ENCODE measurements around the gene PROB1.
"Not testable (repeated sequence)": the region's sequence is repeated elsewhere in the genome, so short reads cannot be mapped to it uniquely, and the experiment has no call there.

PROB1 gene

DNA sequence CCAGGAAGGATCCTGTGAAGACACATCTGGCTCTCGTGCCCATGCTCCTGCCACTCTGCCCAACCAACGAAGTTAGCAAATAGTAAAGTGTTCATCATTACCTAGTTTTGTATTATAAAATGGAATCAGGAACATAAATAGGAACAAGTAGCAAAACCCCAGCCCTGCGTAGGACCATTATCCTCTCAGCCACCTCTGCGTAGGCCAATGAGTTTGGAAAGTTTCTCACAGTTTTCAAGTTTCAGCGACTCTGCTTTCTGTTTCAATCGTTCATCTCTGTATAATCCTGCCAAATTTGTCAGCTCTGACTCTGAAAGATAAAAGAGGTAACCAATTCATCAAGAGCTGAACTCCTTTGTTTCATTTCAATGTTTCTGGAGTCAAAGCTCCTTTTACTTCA is 19.1 kb upstream of the PROB1 start:
- no peak for DNase-seq

DNA sequence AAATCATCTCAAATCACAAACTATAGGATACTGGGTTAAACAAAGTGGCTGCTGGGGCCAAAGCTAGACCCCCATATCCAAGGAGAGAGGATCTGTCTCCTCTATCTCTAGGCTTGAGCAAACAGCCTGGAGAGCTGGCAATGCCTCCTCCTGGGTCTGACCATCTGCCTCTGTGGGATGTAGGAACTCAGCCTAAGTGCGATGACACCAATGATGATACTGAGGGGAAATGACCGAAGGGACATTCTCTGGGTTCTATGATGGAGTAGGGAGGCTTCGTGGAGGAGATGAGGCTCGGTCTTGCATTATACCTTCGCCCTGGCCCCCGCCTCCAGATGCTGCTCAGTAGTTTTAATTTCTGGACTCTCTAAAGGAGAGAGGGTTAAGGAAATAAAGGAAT is 18.2 kb upstream of the PROB1 start:
- DNase-seq: no peak

DNA sequence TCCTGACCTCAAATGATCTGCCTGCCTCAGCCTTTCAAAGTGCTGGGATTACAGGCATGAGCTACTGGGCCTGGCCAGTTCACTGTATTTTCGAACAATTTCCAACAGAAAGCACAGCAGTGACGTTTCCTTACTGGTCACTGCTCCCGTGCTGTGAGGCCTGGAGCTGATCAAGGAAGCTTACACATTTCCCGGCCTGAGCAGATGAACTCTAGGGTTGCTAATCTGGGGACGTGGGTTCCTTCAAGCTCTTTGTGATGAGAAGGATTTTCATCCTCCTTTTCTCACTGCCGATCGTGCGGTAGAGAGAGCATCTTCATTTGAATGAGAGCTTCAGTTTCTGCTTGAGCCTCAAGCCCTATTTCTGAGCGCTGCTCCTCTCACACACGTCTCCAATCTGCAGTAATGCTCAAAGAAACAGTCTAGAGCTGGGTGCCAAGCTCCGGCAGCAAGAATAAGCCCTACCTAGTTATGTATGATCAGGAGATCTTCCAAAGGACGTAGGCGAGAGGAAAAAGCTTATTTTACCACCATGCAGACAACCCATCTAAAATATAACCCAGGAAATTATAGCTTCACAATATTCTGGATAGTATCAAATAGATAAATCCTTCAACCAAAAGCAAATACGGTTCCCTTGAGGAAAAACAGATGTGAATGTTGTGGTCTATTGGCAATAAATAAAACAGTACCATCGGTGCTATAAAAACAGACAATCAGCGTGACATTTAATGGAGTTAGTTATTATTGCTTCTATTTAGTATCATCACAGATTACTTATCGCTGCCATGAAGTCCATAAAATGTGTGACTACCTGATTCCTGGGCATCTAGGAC is 16.3 kb upstream of the PROB1 start:
- no peak for DNase-seq

DNA sequence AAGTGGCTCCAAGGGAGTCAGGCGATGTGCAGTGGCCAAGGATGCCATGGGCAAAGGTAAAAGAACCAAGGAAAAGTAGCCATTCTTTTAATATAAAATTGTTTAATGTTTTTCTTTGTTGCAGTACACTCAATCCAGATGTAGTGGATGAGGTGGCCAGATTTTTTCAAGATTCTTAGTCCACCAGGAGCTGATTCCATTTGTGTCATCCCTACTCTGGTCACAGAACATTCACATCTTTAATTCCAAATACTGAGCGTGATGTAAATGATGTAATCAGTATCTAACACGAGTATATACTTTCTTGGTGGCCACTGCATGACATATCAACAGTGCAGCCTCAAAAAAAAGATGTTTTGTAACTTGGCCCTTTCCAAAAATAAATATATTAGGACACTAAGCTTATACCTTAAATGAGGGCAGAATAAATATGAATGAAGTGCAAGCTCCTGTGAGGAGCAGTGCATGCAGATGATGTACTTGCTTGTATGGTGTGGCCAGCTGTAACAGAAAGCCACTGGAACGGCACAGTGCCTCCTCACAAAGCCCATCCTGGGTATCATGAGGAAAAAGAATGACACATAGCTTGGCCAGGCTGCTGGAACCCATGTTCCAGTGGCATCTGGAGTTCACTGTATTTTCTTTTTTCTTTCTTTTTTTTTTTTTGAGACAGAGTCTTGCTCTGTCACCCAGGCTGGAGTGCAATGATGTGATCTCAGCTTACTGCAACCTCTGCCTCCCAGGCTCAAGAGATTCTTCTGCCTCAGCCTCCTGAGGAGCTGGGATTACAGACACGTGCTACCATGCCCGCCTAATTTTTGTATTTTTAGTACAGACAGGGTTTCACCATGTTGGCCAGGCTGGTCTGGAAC is 15.5 kb upstream of the PROB1 start:
- DNase-seq: no peak

DNA sequence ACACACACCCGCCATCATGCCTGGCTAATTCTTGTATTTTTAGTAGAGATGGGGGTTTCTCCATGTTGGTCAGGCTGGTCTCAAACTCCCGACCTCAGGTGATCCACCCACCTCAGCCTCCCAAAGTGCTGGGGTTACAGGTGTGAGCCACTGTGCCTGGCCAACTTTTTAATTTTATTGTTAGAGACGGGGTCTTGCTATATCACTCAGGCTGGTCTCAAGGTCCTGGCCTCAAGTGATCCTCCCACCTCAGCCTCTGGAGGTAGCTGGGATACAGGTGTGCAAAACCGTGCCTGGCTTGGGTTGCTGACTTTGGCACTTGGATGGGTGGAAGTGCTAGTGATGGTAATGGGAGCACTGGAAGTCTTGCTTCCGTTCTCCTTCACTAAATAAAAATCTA is 14.2 kb upstream of the PROB1 start:
- DNase-seq: not testable (repeated sequence)

DNA sequence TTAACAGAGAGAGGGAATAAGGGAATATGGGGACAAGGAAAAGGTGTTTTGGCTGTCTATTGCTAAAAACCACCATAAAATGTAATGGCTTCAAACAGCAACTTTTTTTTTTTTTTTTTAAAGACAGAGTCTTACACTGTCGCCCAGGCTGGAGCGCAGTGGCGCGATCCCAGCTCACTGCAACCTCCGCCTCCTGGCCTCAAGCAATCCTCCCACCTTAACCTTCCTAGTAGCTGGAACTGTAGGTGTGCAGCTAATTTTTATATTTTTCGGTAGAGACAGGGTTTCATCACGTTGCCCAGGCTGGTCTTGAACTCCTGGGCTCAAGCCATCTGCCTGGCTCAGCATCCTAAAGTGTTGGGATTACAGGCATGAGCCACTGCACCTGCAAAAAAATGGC is 13.3 kb upstream of the PROB1 start:
- DNase-seq: no peak

DNA sequence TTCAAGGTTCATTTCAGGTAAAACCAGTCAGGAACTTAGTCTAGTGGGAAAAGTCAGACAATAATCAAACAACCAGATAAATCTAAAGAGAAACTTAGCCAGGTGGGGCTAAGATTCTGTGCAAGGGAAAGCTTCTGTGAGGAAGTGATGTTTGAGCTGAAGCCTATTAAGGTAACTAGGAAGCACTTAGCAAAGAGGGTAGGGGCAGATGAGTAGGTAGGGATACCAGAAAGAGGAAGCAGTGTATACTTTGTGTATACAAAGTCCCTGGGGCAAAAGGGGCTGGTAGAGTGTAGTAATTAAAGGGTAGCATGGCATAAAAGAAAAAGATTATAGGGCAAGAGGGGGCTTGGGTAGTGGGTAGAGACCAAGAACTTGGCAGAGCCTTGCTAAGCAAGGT is 12.6 kb upstream of the PROB1 start:
- no peak for DNase-seq

DNA sequence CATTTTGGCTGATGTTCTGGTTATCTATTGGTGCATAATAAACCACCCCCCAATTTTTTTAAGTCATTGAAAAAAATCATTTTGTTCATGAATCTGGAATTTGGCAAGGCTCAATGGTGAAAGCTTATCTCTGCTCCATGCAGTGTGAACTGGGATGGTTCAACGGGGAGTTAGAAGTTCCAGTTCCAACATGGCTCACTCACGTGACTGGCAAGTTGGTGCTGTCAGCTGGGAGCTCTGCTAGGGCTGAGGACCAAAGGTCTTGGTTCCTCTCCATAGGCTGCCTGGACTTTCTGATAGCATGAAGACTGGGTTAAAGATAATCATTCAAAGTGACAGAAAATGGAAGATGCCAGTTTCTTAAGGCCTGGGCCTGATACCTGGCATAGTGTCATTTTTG is 12.1 kb upstream of the PROB1 start:
- DNase-seq: no peak

DNA sequence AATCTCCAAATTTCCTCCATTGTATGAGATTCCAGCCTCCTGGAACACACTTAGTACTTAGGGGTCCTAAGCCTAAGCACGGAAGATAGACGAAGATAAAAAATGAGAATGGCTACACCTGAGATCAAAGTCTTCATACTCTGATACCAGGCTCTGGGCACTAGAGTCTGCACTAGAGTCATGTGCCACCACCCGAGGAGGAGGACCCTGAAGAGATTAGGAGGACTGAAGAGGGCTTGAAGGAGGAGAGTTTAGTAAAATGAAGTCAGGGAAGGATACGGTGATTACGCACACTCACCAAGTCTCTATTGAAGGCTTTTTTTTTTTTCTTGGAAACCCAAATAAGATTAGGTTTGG is 9.6 kb upstream of the PROB1 start:
- no peak for DNase-seq

DNA sequence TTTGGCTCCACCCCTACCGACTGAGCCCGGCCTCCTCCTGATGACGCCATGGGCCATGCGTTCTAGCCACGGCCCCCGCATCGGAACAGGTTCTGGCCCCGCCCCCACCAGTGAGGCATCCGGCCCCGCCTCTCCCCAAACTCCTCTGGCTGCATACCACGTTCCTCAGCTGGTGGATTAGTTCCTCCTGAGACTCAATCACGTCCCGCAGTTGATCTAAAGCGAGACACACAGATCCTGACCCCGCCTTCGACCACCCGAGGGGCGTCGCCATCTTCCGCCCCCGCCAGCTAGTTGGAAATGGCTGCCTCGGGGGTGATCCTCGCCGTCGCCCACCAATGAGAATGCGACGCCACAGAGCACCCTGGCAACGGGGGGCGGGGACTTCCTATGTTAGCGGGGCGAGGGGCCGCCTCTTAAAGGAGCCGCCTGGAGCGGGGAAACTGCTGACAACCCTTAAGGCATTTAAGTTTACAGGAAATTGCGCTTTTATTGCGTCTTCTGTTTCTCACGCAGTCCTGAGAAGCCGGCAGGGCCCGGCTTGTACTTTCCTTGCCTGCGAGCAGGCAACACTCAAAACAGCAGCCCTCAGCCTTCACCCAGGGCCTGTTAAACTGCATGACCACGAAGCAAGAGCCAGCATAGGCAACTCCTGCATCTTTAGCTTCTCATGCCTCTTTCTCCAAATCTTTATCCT is 9.0 kb upstream of the PROB1 start, which contains the start of gene SPATA24:
Gene SPATA24 (minus strand): TSS at position 303 of the 697 bp plus-strand sequence. CDS start 29 bp downstream, at position 274.
- peak; percentile 98 for DNase-seq

DNA sequence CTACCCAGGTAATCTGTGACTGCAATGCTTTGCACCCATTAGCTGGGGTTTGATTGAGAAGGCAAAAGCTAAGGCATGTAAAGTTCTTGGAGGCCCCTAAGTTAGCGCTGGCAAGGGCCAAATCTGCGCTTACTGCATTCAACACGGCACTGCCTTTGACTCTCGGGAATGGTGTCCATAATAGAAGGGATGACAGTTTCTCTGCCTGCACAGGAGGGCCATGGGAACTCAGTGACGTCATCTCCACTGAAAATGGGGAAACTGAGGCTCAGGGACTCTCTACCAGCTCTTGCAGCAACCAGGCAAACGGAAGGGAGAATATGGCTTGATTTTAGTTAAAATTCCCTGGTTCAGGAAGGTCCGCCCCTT is 8.5 kb upstream of the PROB1 start:
- no peak for DNase-seq

DNA sequence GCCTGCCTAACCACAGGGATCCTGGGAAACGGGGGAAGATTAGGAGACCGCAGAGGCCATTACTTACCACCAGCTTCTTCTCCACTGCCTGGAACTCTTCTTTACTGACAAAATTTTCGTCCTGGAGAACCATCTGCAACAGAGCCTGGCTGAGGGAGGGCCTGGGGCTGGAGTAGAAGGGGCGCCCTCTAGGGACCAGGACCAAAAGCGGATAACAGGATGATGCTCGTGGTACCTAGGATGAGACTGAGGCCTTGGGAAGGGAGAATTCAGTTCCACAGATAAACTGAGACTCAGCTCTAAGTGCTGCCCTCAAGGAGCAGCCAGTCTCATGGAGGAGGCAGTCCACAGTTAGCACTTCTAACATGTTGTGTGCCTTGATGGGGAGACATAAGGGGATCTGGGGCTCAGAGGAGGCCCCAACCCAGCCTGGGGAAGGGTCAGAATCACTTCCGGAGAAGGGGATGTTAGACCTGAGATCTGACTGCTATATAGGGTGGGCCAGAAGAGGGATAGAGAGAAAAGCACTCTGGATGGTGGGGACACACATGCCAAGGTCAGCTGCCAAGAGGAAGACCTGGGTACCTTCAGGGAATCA is 7.8 kb upstream of the PROB1 start:
- DNase-seq: peak; percentile 32

DNA sequence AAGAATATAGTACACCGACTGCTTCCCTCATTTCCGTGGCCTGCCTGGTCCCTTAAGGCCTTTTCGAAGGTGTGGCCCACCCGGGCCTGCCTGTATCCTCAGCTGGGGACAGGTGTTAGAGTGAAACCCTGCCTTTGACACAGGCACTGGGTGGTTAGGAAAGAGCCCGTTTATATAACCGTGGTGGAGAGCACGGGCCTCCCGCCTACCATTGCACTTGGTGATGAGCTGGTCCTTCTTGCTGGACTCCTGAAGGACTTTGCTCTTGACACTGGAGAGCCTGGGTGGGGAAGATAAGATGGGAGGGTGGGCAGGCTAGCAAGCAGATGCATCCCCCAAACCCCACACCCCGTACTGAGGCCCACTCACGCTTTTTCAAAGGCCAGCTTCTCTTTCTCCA is 6.6 kb upstream of the PROB1 start:
- DNase-seq: no peak

DNA sequence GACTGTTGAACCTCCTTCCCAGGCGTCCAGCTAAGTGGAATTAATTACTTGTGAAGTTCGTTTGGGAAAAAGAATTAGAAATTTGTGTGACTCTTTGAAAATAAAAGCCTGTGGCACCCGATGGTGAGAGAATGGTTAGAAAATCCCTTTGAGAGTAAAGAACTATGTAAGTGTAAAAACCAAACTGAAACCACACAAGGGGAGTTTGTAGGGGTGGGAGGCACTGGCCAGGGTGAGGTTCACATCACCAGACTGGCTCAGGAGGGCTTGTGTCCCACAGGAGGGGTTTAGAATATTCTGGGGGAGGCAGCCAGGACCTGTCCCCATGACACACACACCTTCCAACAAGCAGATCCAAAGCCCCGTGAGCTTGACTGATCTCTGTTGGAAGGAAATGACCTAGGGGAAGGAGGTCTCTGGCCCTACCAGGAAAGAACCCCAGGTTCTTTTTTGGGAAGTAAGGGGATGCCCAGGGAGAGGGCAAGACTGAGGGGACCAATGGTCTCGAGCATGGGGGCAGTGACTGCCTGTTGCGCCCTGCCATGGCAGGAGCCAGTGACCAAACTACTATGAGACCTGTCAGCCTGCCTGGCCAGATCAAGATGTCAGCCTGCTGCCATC is 4.7 kb upstream of the PROB1 start:
- DNase-seq: no peak

DNA sequence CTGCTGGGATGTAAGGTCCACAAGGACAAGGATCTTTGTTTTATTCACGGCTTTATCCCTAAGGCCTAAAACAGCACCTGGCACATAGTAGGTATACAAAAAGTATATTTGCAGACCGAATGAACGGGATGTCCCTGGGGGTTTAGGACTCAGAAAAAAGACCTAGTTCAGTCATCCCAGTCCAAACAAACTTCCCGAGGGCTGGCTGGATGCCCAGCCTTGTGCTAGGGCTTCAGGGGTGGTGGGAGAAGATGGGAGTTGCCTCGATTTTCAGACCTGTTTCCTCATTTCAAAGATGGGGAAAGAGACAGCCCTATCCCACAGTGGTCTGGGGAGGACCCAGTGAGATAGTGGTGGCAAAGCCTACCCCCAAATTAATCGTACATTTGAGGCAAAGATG is 3.0 kb upstream of the PROB1 start:
- DNase-seq: no peak

DNA sequence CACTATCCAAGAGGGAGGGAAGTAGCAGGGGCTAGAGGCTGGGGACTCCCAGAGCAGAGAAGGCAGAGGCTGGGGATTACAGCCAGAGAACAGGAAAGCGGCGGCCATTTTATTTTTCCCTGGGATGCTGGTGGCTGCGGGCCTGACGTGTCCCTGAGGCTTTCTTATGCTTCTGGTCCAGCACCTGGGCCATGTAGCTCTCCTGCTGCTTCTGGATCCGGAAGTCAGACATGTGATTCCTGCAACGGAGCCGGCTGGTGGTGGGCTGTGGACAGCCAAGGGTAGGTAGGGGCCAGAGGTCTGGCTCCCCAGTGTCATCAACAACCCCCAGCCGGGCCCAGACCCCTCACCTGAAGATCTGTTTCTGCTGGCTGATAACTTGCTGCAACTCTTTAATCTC is 1.8 kb upstream of the PROB1 start:
- no peak for DNase-seq

DNA sequence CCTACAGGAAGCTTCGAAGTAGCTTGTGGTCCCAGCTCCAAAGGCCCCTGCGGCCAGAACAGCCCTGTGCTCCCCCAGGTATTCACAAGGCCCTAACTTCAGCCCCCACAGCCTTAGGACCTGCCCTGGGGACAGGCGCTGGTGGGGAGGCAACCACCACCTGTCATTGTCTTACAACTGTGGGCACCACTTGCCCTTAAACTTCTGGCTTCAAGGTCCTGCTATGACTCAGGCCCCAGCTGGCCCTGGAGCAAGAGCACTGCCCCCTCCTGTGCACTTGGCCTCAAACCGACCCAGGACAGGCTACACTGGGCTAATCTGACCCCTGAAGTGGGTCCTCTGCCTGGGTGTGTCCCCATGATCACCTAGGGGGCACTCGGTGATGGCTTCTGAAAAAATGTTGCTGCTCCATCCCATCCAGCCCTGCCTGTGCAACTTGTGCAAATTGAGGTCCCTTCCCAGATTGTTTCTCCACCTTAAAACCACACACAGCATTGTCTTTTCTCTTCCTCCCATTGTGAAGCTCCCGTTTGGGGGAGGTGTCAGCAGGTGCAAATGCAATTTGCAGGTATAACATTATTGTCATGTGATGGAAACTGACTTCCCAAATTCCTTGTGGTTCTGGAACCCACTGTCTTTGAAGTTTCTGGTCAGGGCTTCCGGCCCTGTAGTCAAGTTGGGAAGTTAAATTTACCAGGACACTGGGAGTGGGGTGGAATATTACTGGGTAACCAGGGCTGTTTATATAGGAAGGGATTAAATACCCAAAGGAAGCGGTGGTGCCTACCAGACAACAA is 1.1 kb upstream of the PROB1 start:
- DNase-seq: no peak

DNA sequence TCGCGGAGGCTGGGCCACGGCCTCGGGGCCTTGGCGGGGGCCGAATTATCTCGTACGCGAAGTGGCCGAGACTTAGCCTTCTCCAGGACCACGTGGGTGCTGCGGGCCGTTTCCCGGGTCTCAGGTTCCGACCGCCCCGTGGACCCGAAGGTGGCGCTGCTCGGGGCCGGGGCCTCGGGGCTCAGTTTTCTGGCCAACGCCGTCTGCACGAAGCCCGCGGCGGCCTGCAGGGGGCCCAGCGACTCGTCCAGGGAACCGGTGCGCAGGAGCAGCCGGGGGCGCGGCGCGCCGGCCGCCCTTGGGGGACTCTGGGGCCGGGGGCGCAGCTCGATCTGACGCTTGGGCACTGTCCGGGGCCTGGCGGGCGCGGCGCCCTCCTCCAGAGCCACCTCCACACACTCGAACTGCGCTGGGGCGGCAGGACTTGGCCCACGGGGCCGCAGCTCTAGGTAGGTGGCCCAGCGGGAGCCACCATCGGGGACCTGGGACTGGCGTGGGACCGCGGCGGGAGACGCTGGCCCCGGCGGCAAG is 716 bp downstream of the PROB1 start:
- peak; percentile 65 for DNase-seq

DNA sequence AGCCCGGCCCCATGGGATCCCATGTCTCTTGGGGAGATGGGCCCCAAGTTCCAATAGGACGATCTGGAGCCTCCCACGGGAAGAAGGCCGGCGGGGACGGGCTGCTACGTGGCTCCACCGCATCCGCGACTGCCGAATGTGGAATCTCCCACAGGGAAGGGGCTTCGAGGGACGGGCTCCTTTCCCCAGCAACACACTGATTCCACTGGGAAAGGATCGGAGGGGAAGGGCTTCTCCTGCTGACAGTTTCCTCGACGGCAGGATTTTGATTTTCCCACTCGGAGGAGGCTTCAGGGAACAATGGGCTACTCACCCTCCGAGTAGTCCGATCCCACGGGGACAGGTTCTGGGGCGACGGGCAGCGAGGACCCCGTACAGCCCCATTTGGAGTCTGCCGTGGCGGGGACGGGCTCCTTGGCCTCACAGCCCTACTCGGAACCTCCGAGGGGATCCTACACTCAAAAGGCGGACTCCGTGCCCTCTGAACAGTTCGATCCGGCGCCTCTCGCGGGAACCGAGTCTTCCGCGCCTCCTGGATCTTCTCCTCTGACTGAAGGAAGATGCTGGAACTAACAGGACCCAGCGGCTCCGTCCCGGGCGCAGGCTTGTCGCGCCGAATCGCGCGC is 1.3 kb downstream of the PROB1 start:
- DNase-seq: no peak

DNA sequence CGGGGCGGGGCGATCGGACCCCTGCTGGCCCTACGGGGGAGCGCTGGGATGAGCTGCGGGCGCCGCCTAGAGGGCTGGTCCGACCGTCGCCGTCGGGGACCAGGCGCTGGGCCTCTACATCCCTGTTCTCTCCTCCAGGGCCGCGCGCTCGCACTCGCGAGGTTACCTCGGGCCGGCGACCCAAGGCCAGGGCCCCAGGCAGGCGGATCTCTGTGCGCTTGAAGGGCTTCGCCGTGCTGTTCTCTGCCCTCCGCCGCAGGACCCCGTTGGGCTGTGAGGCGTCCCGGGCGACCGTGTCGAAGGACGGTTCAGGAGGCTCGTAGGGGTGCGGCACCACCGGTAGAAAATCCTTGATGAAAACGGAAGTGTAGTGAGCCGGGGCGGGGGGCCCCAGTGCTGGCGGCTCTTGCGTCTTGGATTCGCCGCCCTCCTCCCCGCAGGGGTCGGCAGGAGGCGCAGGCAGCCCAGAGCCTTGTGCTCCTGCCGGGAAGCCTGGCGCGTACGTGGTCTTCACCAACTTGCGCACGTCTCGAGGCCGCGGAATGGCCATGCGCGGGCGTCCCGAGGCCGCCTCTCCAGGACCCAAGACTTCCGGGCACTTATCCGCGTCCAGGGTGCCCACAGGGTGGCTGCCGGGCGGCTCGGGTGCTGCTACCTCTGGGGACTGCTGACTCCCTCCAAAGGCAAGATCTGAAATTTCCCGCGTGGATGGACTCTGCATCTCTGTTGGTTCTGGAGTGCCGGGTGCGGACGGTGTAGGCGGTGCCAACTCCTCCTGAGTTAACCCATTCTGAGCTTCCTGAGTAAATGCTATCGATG is 2.0 kb downstream of the PROB1 start:
- peak; percentile 84 for DNase-seq
